Measurements from ENCODE around the gene CDH18.

The CDH18 gene

GRCh38 chr5:19928562-19929421 lies 59.2 kb downstream of the CDH18 start:
- no peak for DNase-seq

- DNase-seq: no peak
Observed at GRCh38 chr5:19927919-19928318, 60.1 kb downstream of the CDH18 start.

- no peak for DNase-seq
Observed at GRCh38 chr5:19927170-19927569, 60.8 kb downstream of the CDH18 start.

- DNase-seq: no peak
Observed at GRCh38 chr5:19923742-19924141, 64.3 kb downstream of the CDH18 start.

GRCh38 chr5:19920761-19921160 lies 67.2 kb downstream of the CDH18 start:
- no peak for DNase-seq

GRCh38 chr5:19918780-19919179 lies 69.2 kb downstream of the CDH18 start:
- DNase-seq: no peak

- no peak for DNase-seq
Observed at GRCh38 chr5:19917588-19918122, 70.3 kb downstream of the CDH18 start.

GRCh38 chr5:19910136-19910535 lies 77.9 kb downstream of the CDH18 start:
- no peak for DNase-seq

- no peak for DNase-seq
Observed at GRCh38 chr5:19904766-19905165, 83.2 kb downstream of the CDH18 start.

- DNase-seq: no peak
Observed at GRCh38 chr5:19903611-19904010, 84.4 kb downstream of the CDH18 start.

- DNase-seq: no peak
Observed at GRCh38 chr5:19902316-19902934, 85.6 kb downstream of the CDH18 start.

- DNase-seq: no peak
Observed at GRCh38 chr5:19900269-19900668, 87.7 kb downstream of the CDH18 start.

- DNase-seq: no peak
Observed at GRCh38 chr5:19891658-19892057, 96.3 kb downstream of the CDH18 start.

- DNase-seq: no peak
Observed at GRCh38 chr5:19886123-19886917, 101.7 kb downstream of the CDH18 start.

- no peak for DNase-seq
Observed at GRCh38 chr5:19885040-19885824, 102.8 kb downstream of the CDH18 start.

- no peak for DNase-seq
Observed at GRCh38 chr5:19880859-19881436, 107.1 kb downstream of the CDH18 start.

- no peak for DNase-seq
Observed at GRCh38 chr5:19880458-19880857, 107.5 kb downstream of the CDH18 start.

GRCh38 chr5:19874811-19875210 lies 113.2 kb downstream of the CDH18 start:
- DNase-seq: no peak

- DNase-seq: no peak
Observed at GRCh38 chr5:19866090-19866450, 121.9 kb downstream of the CDH18 start.

GRCh38 chr5:19865336-19866089 lies 122.5 kb downstream of the CDH18 start:
- DNase-seq: no peak

- no peak for DNase-seq
Observed at GRCh38 chr5:19862711-19863110, 125.3 kb downstream of the CDH18 start.

Data from hematopoietic multipotent progenitor cell treated with erythropoietin and hydrocortisone succinate and interleukin-3 and kit ligand, for 8 days (in vitro differentiated cells).